ENCODE measurements around the gene SOHLH1.

Gene SOHLH1

DNA sequence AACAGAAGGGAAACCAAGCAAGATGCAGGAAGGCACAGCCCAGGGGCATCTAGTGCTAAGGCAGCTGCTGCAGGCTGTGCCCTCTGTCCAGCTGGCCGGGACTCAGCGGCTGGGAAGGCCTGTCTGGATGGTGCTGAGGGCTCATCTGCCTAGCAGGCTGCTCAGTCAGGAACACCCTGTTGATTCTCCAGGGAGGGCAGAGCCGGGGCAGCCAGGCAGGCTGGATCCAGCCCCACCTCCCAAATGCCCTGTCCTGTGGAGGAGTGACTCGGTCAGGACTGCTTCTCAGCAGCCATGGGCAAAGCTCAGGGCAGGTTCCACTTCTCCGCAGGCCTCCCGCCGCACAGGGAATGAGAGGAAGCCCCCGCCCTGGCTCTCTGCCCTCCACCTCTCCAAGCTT lies 44.0 kb downstream of the SOHLH1 start:
- DNase-seq: no peak

DNA sequence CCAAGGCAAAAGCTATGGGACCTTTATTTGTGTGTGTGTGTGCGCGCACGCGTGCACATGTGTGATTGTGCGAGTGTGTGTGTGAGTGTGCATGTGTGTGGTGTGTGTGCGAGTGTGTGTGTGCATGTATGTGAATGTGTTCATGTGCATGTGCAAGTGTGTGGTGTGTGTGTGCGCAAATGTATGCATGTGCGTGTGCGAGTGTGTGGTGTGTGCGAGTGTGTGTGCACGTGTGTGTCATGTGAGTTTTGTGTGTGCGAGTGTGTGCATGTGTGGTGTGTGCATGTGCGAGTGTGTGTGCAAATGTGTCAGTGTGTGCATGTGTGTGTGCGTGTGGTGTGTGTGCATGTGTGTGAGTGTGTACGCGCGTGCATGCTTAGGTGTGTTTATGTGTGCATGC lies 48.9 kb downstream of the SOHLH1 start:
- DNase-seq: no peak

DNA sequence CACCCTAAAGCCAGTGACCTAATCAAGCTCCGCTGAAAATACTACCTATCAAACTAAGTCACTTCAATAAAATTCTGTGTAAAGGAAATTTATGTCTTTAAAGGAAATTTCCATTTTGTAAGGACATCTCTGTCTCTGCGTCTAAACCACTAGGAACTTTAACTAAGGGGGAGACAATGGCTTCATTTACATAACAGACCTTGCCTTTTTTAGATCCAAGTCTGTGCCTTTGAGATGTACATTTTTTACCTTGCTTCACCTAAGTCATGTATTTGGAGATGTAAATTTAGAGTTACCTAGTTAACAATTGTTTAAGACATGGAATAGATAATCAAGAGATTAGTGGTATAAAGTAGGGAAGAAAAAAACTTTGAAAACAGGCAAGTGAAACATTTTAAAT lies 49.8 kb downstream of the SOHLH1 start:
- no peak for DNase-seq

DNA sequence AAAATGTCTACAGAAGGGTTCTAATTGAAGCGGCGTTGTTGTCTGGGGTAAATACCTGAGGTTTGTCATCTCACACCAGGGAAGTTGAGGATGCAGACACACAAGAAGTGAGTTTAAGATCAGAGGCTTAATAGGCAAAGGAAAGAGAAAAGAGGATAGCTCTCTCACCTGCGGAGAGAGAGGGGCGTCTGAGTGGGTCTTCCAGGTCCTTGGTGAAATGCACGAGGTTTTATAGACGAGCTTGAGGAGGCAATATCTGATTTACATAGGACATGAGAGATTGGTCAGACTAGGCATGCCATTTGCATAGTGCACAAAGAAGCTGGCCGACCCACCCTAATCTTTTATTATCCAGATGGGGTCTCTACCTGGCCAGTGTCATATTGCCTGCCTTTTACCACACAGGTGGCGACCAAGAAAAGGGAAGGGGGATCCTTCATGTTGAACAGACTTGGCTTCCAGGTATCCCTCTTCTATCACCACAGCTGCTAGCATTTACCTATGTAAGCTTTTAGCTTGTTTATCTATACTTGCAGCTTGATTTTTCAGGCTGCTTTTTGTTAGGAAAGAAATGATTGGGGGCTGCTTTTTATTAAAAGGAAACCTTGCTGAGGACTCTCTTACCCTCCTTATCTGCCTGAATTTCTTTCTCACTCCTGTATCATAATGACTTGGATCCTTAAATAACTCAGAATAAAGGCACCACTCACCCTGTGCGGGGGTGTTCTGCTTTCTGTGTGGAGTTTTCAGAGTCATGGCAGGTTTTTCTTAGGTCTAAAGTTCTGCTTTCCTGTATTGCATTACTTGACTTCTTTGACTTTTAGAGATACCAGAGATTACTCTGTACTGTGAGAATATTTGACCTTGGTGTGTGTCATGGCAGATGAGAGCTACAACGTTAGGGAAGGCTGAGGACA lies 50.5 kb downstream of the SOHLH1 start:
- no peak for DNase-seq

DNA sequence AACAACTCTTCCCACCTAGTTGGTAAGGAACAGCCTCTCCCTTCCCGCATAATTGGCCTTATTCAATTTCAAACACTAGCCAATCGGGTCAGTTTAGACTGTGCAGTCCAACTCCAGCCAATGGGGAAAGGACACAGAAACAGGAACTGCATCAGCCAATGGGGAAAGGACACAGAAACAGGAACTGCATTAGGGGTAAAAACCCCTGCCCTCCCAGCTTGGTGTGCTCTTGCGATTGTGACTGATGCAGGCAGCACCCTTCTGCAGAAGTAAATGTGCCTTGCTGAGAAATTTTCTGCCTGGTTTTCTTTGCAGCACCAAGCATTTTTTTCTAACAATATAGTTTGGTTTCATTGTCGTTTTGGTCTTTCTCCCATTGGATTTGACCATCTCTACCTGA lies 51.4 kb downstream of the SOHLH1 start:
- DNase-seq: no peak

DNA sequence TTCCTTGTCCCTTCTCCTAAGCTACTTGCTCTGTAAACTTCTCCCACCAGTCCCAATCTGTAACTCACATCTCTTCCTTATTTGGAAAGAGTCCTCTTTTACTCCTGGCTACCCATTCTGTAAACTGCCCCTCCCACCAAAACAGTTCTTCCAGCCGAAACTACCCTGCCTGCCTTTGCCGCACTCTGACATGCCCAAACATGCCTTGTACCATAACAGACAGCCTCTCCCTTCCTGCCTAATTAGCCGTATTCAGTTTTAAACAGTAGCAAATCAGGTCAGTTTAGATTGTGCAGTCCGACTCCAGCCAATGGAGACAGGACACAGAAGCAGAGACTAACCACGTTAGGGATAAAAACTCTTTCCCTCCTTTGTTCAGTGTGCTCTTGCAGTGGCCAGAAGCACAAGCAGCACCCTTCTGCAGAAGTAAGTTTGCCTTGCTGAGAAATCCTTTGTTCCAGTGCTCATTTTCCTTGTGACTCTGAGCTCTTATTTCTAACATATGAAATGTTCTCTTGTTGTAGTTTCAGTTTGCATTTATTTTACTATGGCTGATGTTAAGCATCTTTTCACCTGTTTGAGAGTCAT lies 54.6 kb downstream of the SOHLH1 start:
- no peak for DNase-seq

Measured in amniotic stem cell (primary cell).